SU-DHL-6 (cell line): ENCODE data around the gene FBLN2.

ENCODE experiments used
- CTCF ChIP-seq: fragments of 200-600 bp; sonication (generic); IDR thresholded peaks from one replicate; pipeline ENCODE4 v1.5.1; 2017; ENCODE audit warnings: antibody characterized with exemption, mild to moderate bottlenecking, low read length, moderate library complexity; ENCODE audit not compliant: insufficient read depth, poor library complexity, severe bottlenecking
- EZH2phosphoT487 ChIP-seq: fragments of 200-600 bp; sonication (generic), shearing (Covaris generic); conservative IDR thresholded peaks from 2 replicates; pipeline ENCODE4 v1.6.1; 2018; ENCODE audit warnings: mild to moderate bottlenecking, antibody characterized with exemption, low read length, moderate library complexity, mixed read lengths

GRCh38 chr3:13595485-13595884, 46.6 kb downstream of the FBLN2 start:
- TF ChIP-seq CTCF = no peak
- TF ChIP-seq EZH2phosphoT487 = no peak
